Gastrocnemius medialis (tissue), 4 donors: ENCODE data around the gene CD27. TPM values are rescaled to one million over a fixed set of nuclear protein-coding genes. Genes with fewer than 3 reads are reported as not detected.
A peak's percentile ranks its signal among the peaks of the same experiment; 100 is the strongest.

Source experiments
- ATAC-seq, 2 donors: fragments of 150-250 bp; one replicate each; pipeline ENCODE4 v1.9.1; 2016
- DNase-seq, 2 donors: peaks; one replicate each; pipeline ENCODE4 v3.0.0-alpha.2; 2019
- H3K27ac ChIP-seq, 4 donors: fragments of 200-600 bp; sonication (generic); 1 replicate in 1 of 4; 2 replicates in 3 of 4; pipeline ENCODE4 v1.5.1; 2016 to 2018; ENCODE audit warnings: mild to moderate bottlenecking in 2 of 4, moderate library complexity in 1 of 4
- H3K27me3 ChIP-seq, 3 donors: fragments of 200-600 bp; sonication (generic) in 2 of 3; 1 replicate in 1 of 3; 2 replicates in 2 of 3; pipeline versions ENCODE4 v1.5.1 to v1.6.0; 2016 to 2019; ENCODE audit warnings: mild to moderate bottlenecking in 1 of 3, moderate library complexity in 1 of 3
- H3K36me3 ChIP-seq, 2 donors: fragments of 200-600 bp; sonication (generic) in 1 of 2; one replicate each; pipeline ENCODE4 v1.5.1; 2017 to 2018
- H3K4me1 ChIP-seq, 2 donors: fragments of 200-600 bp; sonication (generic) in 1 of 2; one replicate each; pipeline ENCODE4 v1.5.1; 2016 to 2017; ENCODE audit warnings: mild to moderate bottlenecking in 2 of 2
- H3K4me3 ChIP-seq, 4 donors: fragments of 200-600 bp; sonication (generic) in 3 of 4; 1 replicate in 1 of 4; 2 replicates in 3 of 4; pipeline ENCODE4 v1.5.1; 2016 to 2019; ENCODE audit warnings: mild to moderate bottlenecking in 2 of 4
- H3K9me3 ChIP-seq, 3 donors: fragments of 200-600 bp; sonication (generic) in 2 of 3; 1 replicate in 1 of 3; 2 replicates in 2 of 3; pipeline ENCODE4 v1.5.1; 2016 to 2019
- CTCF ChIP-seq, 5 experiments: fragments of 450-650 bp in 3 of 5; fragments of 200-600 bp in 2 of 5; sonication (generic) in 2 of 5; IDR thresholded peaks in 4 of 5; conservative IDR thresholded peaks in 1 of 5; 1 replicate in 4 of 5; 2 replicates in 1 of 5; pipeline ENCODE4 v1.5.1; 2016 to 2019; ENCODE audit warnings: antibody characterized with exemption in 5 of 5, mild to moderate bottlenecking in 3 of 5, moderate library complexity in 3 of 5
- POLR2A ChIP-seq, 2 donors: fragments of 450-650 bp; IDR thresholded peaks; one replicate each; pipeline ENCODE4 v1.6.1; 2017; ENCODE audit warnings: antibody characterized with exemption in 2 of 2, mild to moderate bottlenecking in 2 of 2, moderate library complexity in 2 of 2
- in situ Hi-C, 4 donors: fragments of 200-750 bp; cut with MboI; loops; one replicate each; pipeline versions ENCODE4 v1.15.0 to v1.8.0; 2017; ENCODE audit warnings: low sequenced_read_pairs in 4 of 4
- intact Hi-C: fragments of 100-400 bp; cut with DNase I; formaldehyde crosslinking; loops from one replicate; pipeline ENCODE4 v1.15.1; 2023; ENCODE audit warnings: low total_unique reads
- total RNA-seq, 4 donors: library from RNA; depleted of rRNA; stranded (reverse); fragments of >200 nt; gene quantifications; one replicate each; pipeline versions ENCODE4 v1.1.0 to v1.2.3, GENCODE V29; 2016

CD27 gene
- total RNA-seq, 4 donors from 2014 or later: 0.55 TPM; not detected in 3

- Histone ChIP-seq H3K27me3 (no peaks in the 10 kb centered on the region), H3K4me1 (peaks cover 0 to 5% of the 10 kb centered on the region in 2 donors), H3K36me3 (no peaks in the 10 kb centered on the region), H3K27ac (no peak overlapping the region), H3K4me3 (no peak overlapping the region), H3K9me3 (no peaks in the 10 kb centered on the region)
- intact Hi-C loops: no loop called here
- in situ Hi-C loops: loop anchor here in 3 of 4 donors (5.0 to 25.0 kb wide), 3 partner anchors 42 to 124 kb away; partner anchors contain the start of gene GAPDH (in 1 of the 3)
- ATAC-seq: no peak
- TF ChIP-seq CTCF (IDR thresholded peaks at IDR 0.05 in 4 of 5, conservative IDR thresholded peaks at IDR 0.05 in 1 of 5): no peak
- no peak for TF ChIP-seq POLR2A (IDR thresholded peaks at IDR 0.05)
- DNase-seq: no peak
Observed at GRCh38 chr12:6420364-6420763, 24.4 kb upstream of the CD27 start.

GRCh38 chr12:6423267-6424007 is 21.3 kb upstream of the CD27 start:
- DNase-seq (peak; percentile 77 to 90), ATAC-seq (peak; percentile 98 to 99)
- TF ChIP-seq CTCF (IDR thresholded peaks at IDR 0.05 in 4 of 5, conservative IDR thresholded peaks at IDR 0.05 in 1 of 5) (peak; percentile 88 to 94 (median 91)), POLR2A (IDR thresholded peaks at IDR 0.05) (no peak)
- H3K27ac ChIP-seq: peak overlapping the region in 2 of 4 donors; percentile 30 to 56
- no peaks in the 10 kb centered on the region for H3K36me3 ChIP-seq
- in situ Hi-C loops (loop anchor here in 3 of 4 donors (5.0 to 25.0 kb wide), 3 partner anchors 39 to 121 kb away; partner anchors contain the start of gene GAPDH (in 1 of the 3)), intact Hi-C loops (loop anchor here (1.0 kb wide), 3 partner anchors 42 to 133 kb away; partner anchors contain the start of gene IFFO1)
- H3K4me1 ChIP-seq: peaks cover 0 to 5% of the 10 kb centered on the region in 2 donors
- no peaks in the 10 kb centered on the region for H3K27me3 ChIP-seq
- H3K9me3 ChIP-seq: no peaks in the 10 kb centered on the region
- no peak overlapping the region for H3K4me3 ChIP-seq

- peak; percentile 17 to 18 for ATAC-seq
- Histone ChIP-seq H3K27ac (peak overlapping the region in 2 of 4 donors; percentile 30 to 56), H3K4me1 (peaks cover 0 to 5% of the 10 kb centered on the region in 2 donors), H3K4me3 (no peak overlapping the region), H3K36me3 (no peaks in the 10 kb centered on the region), H3K27me3 (no peaks in the 10 kb centered on the region), H3K9me3 (no peaks in the 10 kb centered on the region)
- DNase-seq: no peak
- in situ Hi-C loops (loop anchor here in 3 of 4 donors (5.0 to 25.0 kb wide), 3 partner anchors 38 to 121 kb away; partner anchors contain the start of gene GAPDH (in 1 of the 3)), intact Hi-C loops (no loop called here)
- TF ChIP-seq CTCF (IDR thresholded peaks at IDR 0.05 in 4 of 5, conservative IDR thresholded peaks at IDR 0.05 in 1 of 5): no peak
- no peak for TF ChIP-seq POLR2A (IDR thresholded peaks at IDR 0.05)
Observed at GRCh38 chr12:6424008-6424347, 20.8 kb upstream of the CD27 start.

- H3K36me3 ChIP-seq: no peaks in the 10 kb centered on the region
- TF ChIP-seq POLR2A (IDR thresholded peaks at IDR 0.05) (no peak), CTCF (IDR thresholded peaks at IDR 0.05 in 4 of 5, conservative IDR thresholded peaks at IDR 0.05 in 1 of 5) (no peak)
- ATAC-seq (no peak), DNase-seq (no peak)
- peaks cover 0 to 6% of the 10 kb centered on the region in 2 donors for H3K4me1 ChIP-seq
- no peaks in the 10 kb centered on the region for H3K9me3 ChIP-seq
- no peaks in the 10 kb centered on the region for H3K27me3 ChIP-seq
- intact Hi-C loops (no loop called here), in situ Hi-C loops (loop anchor here in 3 of 4 donors (5.0 to 25.0 kb wide), 3 partner anchors 37 to 120 kb away; partner anchors contain the start of gene GAPDH (in 1 of the 3))
- peak overlapping the region in 1 of 4 donors; percentile 6 for H3K27ac ChIP-seq
- H3K4me3 ChIP-seq: no peak overlapping the region
Observed at GRCh38 chr12:6424866-6425265, 19.9 kb upstream of the CD27 start.
